GM12878 (cell line): ENCODE measurements around the gene IFT122. TPM values are rescaled to one million over a fixed set of nuclear protein-coding genes. Genes with fewer than 3 reads are reported as not detected.

Experiments used
- ATAC-seq: fragments of 200-7000 bp; cut with Tn5 transposase; 3 replicates; pipeline ENCODE4 v1.9.1; 2020; ENCODE audit warnings: mild to moderate bottlenecking, moderate library complexity
- BruUV-seq: library from RNA; stranded (reverse); fragments of 400-500 nt; replicated peaks from 2 replicates; lab custom pipeline; 2021; lab: Mats Ljungman, UMichigan
- CTCF ChIA-PET: fragments of 300-600 bp; sonication (Branson Sonifier 250); formaldehyde crosslinking; extraction: SDS; loops from one replicate; lab custom pipeline; 2021; ENCODE audit warnings: inconsistent platforms; lab: Yijun Ruan, JAX
- POLR2A ChIA-PET: fragments of 350-600 bp; formaldehyde crosslinking; extraction: SDS; loops from one replicate; lab custom pipeline; 2021; ENCODE audit warnings: inconsistent platforms; lab: Charles Lee
- RAD21 ChIA-PET: fragments of 300-600 bp; sonication (Branson Sonifier 250); formaldehyde crosslinking; loops from one replicate; lab custom pipeline; 2023; ENCODE audit warnings: antibody characterized with exemption; ENCODE audit not compliant: unreplicated experiment; lab: Charles Lee
- SMC1A ChIA-PET: fragments of 300-600 bp; sonication (Branson Sonifier 250); formaldehyde crosslinking; loops from one replicate; lab custom pipeline; 2023; ENCODE audit not compliant: unreplicated experiment, uncharacterized antibody; lab: Charles Lee
- DNase-seq: peaks from one replicate; pipeline ENCODE4 v3.0.0-alpha.2; 2011; ENCODE audit warnings: low read depth, low spot score
- FAIRE-seq: peaks from 3 replicates; lab custom pipeline; 2011; peaks lifted over from hg19 to GRCh38; lab: Jason Lieb, UNC
- H2AFZ ChIP-seq: 2 replicates; pipeline ENCODE4 v1.6.0; 2011; ENCODE audit warnings: low read depth, low read length, control low read depth; ENCODE audit not compliant: control insufficient read depth
- H3K27ac ChIP-seq: 2 replicates; pipeline ENCODE4 v1.5.1; 2011; ENCODE audit warnings: control low read depth; ENCODE audit not compliant: control insufficient read depth, insufficient read depth
- H3K27me3 ChIP-seq, 2 experiments: replicated peaks in 1 of 2; 2 replicates each; pipeline versions ENCODE4 v1.6.0 to v1.6.1; 2011; ENCODE audit warnings: low read length in 1 of 2; ENCODE audit not compliant: control insufficient read depth in 2 of 2, insufficient read depth in 2 of 2
- H3K36me3 ChIP-seq, 2 experiments: 2 replicates each; pipeline ENCODE4 v1.5.1; 2011; ENCODE audit warnings: low read length in 1 of 2; ENCODE audit not compliant: control insufficient read depth in 2 of 2, insufficient read depth in 2 of 2
- H3K4me1 ChIP-seq: 2 replicates; pipeline ENCODE4 v1.6.1; 2011; ENCODE audit warnings: mild to moderate bottlenecking, low read length, moderate library complexity, mixed read lengths; ENCODE audit not compliant: control insufficient read depth, insufficient read depth
- H3K4me2 ChIP-seq: 2 replicates; pipeline ENCODE4 v1.6.0; 2011; ENCODE audit warnings: control low read depth; ENCODE audit not compliant: control insufficient read depth, insufficient read depth
- H3K4me3 ChIP-seq: fragments of 200-600 bp; sonication (generic); 2 replicates; pipeline ENCODE4 v1.5.1; 2016
- H3K79me2 ChIP-seq: 2 replicates; pipeline ENCODE4 v1.6.0; 2011; ENCODE audit warnings: low read length; ENCODE audit not compliant: control insufficient read depth, insufficient read depth
- H3K9ac ChIP-seq: 2 replicates; pipeline ENCODE4 v1.8.0; 2011; ENCODE audit warnings: low read length, control low read depth, mixed read lengths; ENCODE audit not compliant: control insufficient read depth, insufficient read depth
- H3K9me3 ChIP-seq: replicated peaks from 3 replicates; pipeline ENCODE4 v1.5.1; 2011; ENCODE audit warnings: mild to moderate bottlenecking, low read length; ENCODE audit not compliant: control insufficient read depth, insufficient read depth
- H4K20me1 ChIP-seq: 2 replicates; pipeline ENCODE4 v1.6.0; 2011; ENCODE audit not compliant: control insufficient read depth, insufficient read depth
- BCL11A ChIP-seq: IDR thresholded peaks from 2 replicates; pipeline ENCODE4 v1.6.1; 2011; ENCODE audit warnings: low read depth, low read length
- CBX5 ChIP-seq: sonication (generic); IDR thresholded peaks from 2 replicates; pipeline ENCODE4 v1.6.1; 2016; ENCODE audit warnings: low read depth, moderate library complexity, mild to moderate bottlenecking, inconsistent platforms
- CEBPB ChIP-seq, 2 experiments: fragments of 150-350 bp in 1 of 2; IDR thresholded peaks; 2 replicates each; pipeline ENCODE4 v1.6.1; 2012 to 2014; ENCODE audit warnings: low read depth in 2 of 2, low read length in 2 of 2, borderline replicate concordance in 1 of 2, inconsistent platforms in 1 of 2
- FOS ChIP-seq: IDR thresholded peaks from 3 replicates; pipeline ENCODE4 v1.6.1; 2011; ENCODE audit warnings: borderline replicate concordance; ENCODE audit not compliant: insufficient read length; ENCODE audit errors: extremely low read depth
- GATAD2B ChIP-seq: fragments of 450-650 bp; conservative IDR thresholded peaks from 2 replicates; pipeline ENCODE4 v1.6.1; 2017; ENCODE audit warnings: low read depth, mild to moderate bottlenecking, moderate library complexity
- IRF4 ChIP-seq: IDR thresholded peaks from 2 replicates; pipeline ENCODE4 v1.6.1; 2011; ENCODE audit warnings: low read depth, low read length
- MYB ChIP-seq: fragments of 150-350 bp; IDR thresholded peaks from 2 replicates; pipeline ENCODE4 v1.6.1; 2014; ENCODE audit warnings: mild to moderate bottlenecking, low read depth, low read length, borderline replicate concordance
- POLR2AphosphoS2 ChIP-seq: IDR thresholded peaks from 2 replicates; pipeline ENCODE4 v1.6.1; 2011; ENCODE audit warnings: low read depth, mild to moderate bottlenecking, low read length, improper control_type of control experiment, moderate library complexity
- RB1 ChIP-seq: fragments of 450-650 bp; formaldehyde crosslinking; IDR thresholded peaks from 2 replicates; pipeline ENCODE4 v1.6.1; 2017; ENCODE audit warnings: mild to moderate bottlenecking, borderline replicate concordance
- STAT1 ChIP-seq: fragments of 450-650 bp; conservative IDR thresholded peaks from 2 replicates; pipeline ENCODE4 v1.6.1; 2014; ENCODE audit warnings: antibody characterized with exemption, mild to moderate bottlenecking
- in situ Hi-C: fragments of 300-500 bp; cut with MboI; formaldehyde crosslinking; loops from 9 replicates; pipeline ENCODE4 v1.14.3; 2018; ENCODE audit warnings: mixed read lengths
- intact Hi-C: fragments of 100-400 bp; cut with micrococcal nuclease; formaldehyde crosslinking; loops from one replicate; pipeline ENCODE4 v1.14.2; 2022; ENCODE audit not compliant: unreplicated experiment
- polyA plus RNA-seq, 11 experiments: library from polyadenylated mRNA; depleted of rRNA in 4 of 11; unstranded in 6 of 11; stranded (reverse) in 5 of 11; fragments of >200 nt; fragmentation: Nextera tagmentation in 4 of 11; fragmentation: Illumina TruSeq in 1 of 11; extraction: Ambion mirVana in 4 of 11; extraction: Trizol in 1 of 11; gene quantifications; 1 replicate in 1 of 11; 2 replicates in 10 of 11; pipeline versions ENCODE4 v1.2.1 to v1.2.3, GENCODE V29; 2011 to 2016; ENCODE audit warnings: inconsistent platforms in 2 of 11, missing spikeins in 2 of 11, low read depth in 1 of 11
- total RNA-seq, 4 experiments: library from RNA; depleted of rRNA in 3 of 4; stranded (reverse); fragments of >200 nt in 3 of 4; fragmentation: Illumina TruSeq in 1 of 4; extraction: Trizol in 1 of 4; gene quantifications; 2 replicates each; pipeline versions ENCODE4 v1.2.1 to v1.2.3, GENCODE V29; 2013 to 2021

IFT122 gene
- total and polyA plus RNA-seq, 10 of the 15 experiments (the other 5 are each of a cell fraction or from before 2014, with no cell fraction given): 1.8 to 19.2 (median 8.4) TPM

DNA sequence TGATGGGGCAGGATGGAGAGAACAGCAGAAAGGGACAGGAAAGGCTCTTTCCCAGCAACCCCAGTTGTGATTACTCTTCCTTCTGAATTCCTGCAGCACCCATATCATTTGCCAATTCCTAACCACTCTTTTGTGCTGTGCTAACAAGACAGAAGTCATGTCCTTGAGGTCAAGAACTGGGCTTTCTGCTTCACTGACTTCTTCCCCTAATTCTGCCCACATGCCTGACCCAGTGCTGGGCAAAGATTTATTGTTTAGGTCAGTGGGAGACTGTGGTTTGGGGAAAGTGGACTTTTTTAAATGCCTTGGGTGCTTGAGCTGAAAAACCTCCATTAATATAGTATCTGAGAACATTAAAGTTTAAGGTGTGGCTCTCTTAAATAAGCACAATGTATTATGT is 7.4 kb upstream of the IFT122 start:
- SMC1A ChIA-PET: interaction anchor here (0.9 to 14.5 kb wide), 4 partner anchors 10 to 313 kb away, joined by 3 to 275 read pairs (median 39); no protein-coding TSS in a partner anchor
- Histone ChIP-seq H3K79me2 (peaks cover 30% of the 10 kb centered on the region), H3K27me3 (no peaks in the 10 kb centered on the region), H3K9me3 (no peaks in the 10 kb centered on the region), H3K27ac (no peak overlapping the region), H3K4me3 (no peak overlapping the region), H3K4me1 (peaks cover 13% of the 10 kb centered on the region), H3K9ac (no peak overlapping the region), H2AFZ (no peak overlapping the region), H3K36me3 (peaks cover 10 to 11% of the 10 kb centered on the region in 2 experiments), H3K4me2 (no peak overlapping the region), H4K20me1 (no peaks in the 10 kb centered on the region)
- intact Hi-C loops: no loop called here
- BruUV-seq: no TSS peak
- POLR2A ChIA-PET: interaction anchor here (0.7 to 1.4 kb wide), 4 partner anchors 19 to 117 kb away, joined by 3 to 8 read pairs (median 4); a partner anchor contains a TSS
- no peak for FAIRE-seq
- no peak for TF ChIP-seq STAT1
- no peak for TF ChIP-seq POLR2AphosphoS2
- TF ChIP-seq MYB: no peak
- TF ChIP-seq FOS: no peak
- TF ChIP-seq GATAD2B: no peak
- TF ChIP-seq IRF4: no peak
- no peak for TF ChIP-seq CBX5
- TF ChIP-seq BCL11A: no peak
- no peak for TF ChIP-seq CEBPB (IDR thresholded peaks at IDR 0.05; ENCODE audit: borderline replicate concordance in 1 of 2, low read depth in 2 of 2, low read length in 2 of 2)
- TF ChIP-seq RB1: no peak
- CTCF ChIA-PET: interaction anchor here (1.6 to 2.5 kb wide), 3 partner anchors 23 to 116 kb away, joined by 4 to 11 read pairs (median 5); a partner anchor contains a TSS
- in situ Hi-C loops: no loop called here
- no peak for DNase-seq
- no peak for ATAC-seq
- RAD21 ChIA-PET: interaction anchor here (1.1 to 4.4 kb wide), 3 partner anchors 19 to 49 kb away, joined by 3 to 36 read pairs (median 32); no protein-coding TSS in a partner anchor
